Cardiac muscle cell (in vitro differentiated cells and primary cell): ENCODE measurements around the gene CXCL14. TPM values are rescaled to one million over a fixed set of nuclear protein-coding genes. Genes with fewer than 3 reads are reported as not detected.

Experiments used
- DNase-seq, 2 donors: peaks; one replicate each; pipeline versions ENCODE4 v3.0.0 to v3.0.0-alpha.2; 2010 to 2017; ENCODE audit warnings: low read depth in 1 of 2, low spot score in 1 of 2
- H3K27ac ChIP-seq: fragments of 200-600 bp; sonication (generic); 2 replicates; pipeline ENCODE4 v1.5.1; 2016
- H3K27me3 ChIP-seq: fragments of 200-600 bp; sonication (generic); 2 replicates; pipeline ENCODE4 v1.6.0; 2016; ENCODE audit warnings: control low read depth
- H3K36me3 ChIP-seq: fragments of 200-600 bp; sonication (generic); 2 replicates; pipeline ENCODE4 v1.5.1; 2016; ENCODE audit warnings: control low read depth
- H3K4me1 ChIP-seq: fragments of 200-600 bp; sonication (generic); 2 replicates; pipeline ENCODE4 v1.8.1; 2017; ENCODE audit warnings: low read depth, mild to moderate bottlenecking, mixed run types
- H3K4me3 ChIP-seq: fragments of 200-600 bp; sonication (generic); 2 replicates; pipeline ENCODE4 v1.5.1; 2016; ENCODE audit warnings: mild to moderate bottlenecking
- H3K9me3 ChIP-seq: fragments of 200-600 bp; sonication (generic); 2 replicates; pipeline ENCODE4 v1.5.1; 2017; ENCODE audit warnings: low read depth, mild to moderate bottlenecking, control low read depth
- polyA plus RNA-seq: library from polyadenylated mRNA; unstranded; fragments of >200 nt; fragmentation: Nextera tagmentation; extraction: Ambion mirVana; gene quantifications from 2 replicates; pipeline ENCODE4 v1.2.1, GENCODE V29; 2016
- total RNA-seq: library from RNA; depleted of rRNA; stranded (reverse); fragments of >200 nt; gene quantifications from 2 replicates; pipeline ENCODE4 v1.2.3, GENCODE V29; 2016
- TF ChIP-seq, protein P1 (sequence below): IDR thresholded peaks from 2 replicates; pipeline ENCODE4 v1.5.1; 2012; ENCODE audit warnings: low read depth, mild to moderate bottlenecking, low read length

Gene CXCL14
- total and polyA plus RNA-seq, 2 experiments from 2014 or later = 1.2 to 1.9 TPM

DNA sequence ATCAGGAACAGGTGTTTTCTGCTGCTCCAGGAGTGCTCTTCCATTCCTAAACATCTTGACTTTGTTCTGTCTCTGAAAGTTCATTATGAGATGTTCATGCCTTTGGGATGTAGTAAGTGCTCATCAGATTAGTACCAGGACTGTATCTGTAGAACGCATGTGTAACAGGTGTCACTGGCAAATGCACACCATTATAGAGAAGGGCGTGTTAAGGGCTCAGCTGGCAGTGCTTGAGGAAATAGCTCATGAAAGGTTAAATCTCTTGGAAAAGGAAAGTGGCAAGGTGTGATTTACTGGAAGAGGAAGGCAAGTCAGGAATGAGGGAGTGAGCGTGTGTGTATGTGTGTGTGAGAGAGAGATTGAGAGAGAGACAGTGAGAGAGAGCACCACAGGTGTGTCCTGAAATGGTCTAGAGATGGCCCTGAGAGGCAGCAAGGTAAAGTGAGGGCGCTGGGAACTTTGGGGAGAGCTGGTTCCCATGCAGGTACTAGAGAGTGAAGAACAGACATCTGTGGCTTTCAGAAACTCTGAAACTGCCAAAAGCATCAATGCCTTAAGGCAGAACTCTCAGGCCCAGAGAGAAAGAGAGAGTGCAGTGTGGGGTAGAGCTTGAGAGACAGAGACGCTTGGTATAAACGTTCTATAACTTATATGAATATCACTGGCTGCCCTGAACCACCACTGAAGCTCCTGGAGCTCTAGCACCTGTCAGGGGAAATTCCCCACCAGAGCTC, 13.7 kb upstream of the CXCL14 start:
- Histone ChIP-seq H3K36me3 (no peaks in the 10 kb centered on the region), H3K27ac (no peak overlapping the region), H3K27me3 (peaks cover 3% of the 10 kb centered on the region), H3K4me1 (no peaks in the 10 kb centered on the region), H3K9me3 (no peaks in the 10 kb centered on the region), H3K4me3 (no peak overlapping the region)
- no peak for DNase-seq
- TF ChIP-seq, protein P1, sequence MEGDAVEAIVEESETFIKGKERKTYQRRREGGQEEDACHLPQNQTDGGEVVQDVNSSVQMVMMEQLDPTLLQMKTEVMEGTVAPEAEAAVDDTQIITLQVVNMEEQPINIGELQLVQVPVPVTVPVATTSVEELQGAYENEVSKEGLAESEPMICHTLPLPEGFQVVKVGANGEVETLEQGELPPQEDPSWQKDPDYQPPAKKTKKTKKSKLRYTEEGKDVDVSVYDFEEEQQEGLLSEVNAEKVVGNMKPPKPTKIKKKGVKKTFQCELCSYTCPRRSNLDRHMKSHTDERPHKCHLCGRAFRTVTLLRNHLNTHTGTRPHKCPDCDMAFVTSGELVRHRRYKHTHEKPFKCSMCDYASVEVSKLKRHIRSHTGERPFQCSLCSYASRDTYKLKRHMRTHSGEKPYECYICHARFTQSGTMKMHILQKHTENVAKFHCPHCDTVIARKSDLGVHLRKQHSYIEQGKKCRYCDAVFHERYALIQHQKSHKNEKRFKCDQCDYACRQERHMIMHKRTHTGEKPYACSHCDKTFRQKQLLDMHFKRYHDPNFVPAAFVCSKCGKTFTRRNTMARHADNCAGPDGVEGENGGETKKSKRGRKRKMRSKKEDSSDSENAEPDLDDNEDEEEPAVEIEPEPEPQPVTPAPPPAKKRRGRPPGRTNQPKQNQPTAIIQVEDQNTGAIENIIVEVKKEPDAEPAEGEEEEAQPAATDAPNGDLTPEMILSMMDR = no peak

DNA sequence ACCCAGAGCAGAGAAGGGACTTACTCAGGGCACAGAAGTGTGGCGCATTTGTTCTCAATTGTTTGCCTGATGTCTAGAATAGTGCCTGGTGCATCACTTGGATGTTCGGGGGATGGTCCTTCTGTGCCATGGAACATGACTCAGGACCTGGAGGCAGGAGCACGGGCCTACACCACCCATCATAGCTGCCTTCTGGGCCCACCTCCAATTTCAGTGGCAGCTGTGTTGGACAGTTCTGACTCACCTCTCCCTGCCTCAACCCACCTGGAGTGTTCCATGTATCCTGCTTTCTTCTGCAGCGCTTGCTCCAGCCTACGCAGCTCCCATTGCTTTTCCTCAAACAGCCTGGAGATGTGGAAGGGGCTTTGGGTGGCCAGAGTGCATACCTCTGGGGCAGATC, 12.5 kb upstream of the CXCL14 start:
- Histone ChIP-seq H3K4me3 (no peak overlapping the region), H3K4me1 (no peaks in the 10 kb centered on the region), H3K27ac (no peak overlapping the region), H3K36me3 (no peaks in the 10 kb centered on the region), H3K9me3 (no peaks in the 10 kb centered on the region), H3K27me3 (peaks cover 3% of the 10 kb centered on the region)
- DNase-seq = no peak
- TF ChIP-seq, protein P1 = no peak

DNA sequence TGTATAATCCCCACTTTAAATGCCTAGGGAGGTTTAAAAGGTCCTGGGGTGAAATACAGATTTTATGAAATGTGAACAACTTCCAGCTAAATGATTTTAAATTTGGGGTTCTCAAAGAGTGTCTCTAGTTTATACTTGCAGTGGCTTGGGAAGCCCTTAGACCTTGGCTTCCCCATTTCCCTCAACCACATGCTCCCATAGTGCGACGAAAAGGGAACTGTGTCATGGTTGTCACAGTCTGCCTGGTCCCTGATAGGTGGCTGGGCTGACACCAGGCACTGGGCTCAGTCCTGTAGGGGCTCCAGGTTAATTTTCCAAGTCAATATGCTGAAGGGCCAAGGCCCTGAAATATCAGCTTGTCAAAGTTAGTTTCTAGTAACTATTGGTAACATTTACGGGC, 10.4 kb upstream of the CXCL14 start:
- TF ChIP-seq, protein P1 = no peak
- Histone ChIP-seq H3K27me3 (peaks cover 3% of the 10 kb centered on the region), H3K36me3 (no peaks in the 10 kb centered on the region), H3K4me3 (no peak overlapping the region), H3K27ac (no peak overlapping the region), H3K9me3 (no peaks in the 10 kb centered on the region), H3K4me1 (no peaks in the 10 kb centered on the region)
- DNase-seq = no peak

DNA sequence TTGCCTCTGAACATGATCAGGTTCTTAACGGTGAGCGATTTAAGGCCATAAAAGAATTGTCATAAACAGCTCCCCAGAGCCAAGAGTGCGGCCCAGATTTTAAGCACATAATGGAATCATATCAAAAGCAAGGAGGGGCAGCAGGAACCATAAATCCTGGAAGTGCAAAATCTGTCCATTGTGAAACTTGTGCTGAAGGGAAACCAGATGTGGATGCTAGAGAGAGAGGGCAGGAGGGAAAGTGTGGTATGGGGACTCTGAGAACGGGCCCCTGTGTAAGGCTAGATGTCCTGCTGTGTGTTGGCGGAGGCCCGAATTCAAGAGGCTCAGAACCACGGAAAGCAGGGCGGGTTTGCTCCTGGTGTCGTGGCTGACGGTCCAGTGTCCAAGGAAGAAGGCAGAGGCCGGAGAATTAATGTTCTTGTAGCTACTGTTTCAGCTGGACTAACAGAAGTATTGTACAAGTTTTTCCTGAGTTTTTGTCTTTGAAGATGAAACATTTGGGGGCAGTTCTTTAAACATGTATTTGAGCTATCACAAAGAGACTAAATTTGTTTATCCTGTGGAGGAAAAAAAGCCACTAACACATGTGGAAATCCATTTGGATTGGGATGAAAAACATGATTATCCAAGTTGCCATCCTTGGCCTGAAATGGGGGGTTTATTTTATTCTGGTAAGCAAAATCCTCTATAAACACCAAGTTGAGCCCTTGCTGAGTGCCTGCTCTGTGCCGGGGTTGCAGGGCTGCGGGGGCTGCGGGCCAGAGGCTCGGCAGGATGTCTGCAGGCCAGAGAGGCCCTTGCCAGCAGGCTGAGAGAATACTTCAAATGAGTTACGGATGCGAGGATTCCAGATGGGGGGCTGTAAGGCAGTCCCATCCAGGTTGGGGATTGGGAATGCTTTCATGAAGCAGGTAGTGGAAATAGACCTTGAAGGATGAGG, 9.2 kb upstream of the CXCL14 start:
- no peaks in the 10 kb centered on the region for H3K9me3 ChIP-seq
- H3K36me3 ChIP-seq = no peaks in the 10 kb centered on the region
- DNase-seq = no peak
- H3K4me1 ChIP-seq = no peaks in the 10 kb centered on the region
- TF ChIP-seq, protein P1 = no peak
- H3K4me3 ChIP-seq = no peak overlapping the region
- H3K27me3 ChIP-seq = peaks cover 7% of the 10 kb centered on the region
- H3K27ac ChIP-seq = no peak overlapping the region

DNA sequence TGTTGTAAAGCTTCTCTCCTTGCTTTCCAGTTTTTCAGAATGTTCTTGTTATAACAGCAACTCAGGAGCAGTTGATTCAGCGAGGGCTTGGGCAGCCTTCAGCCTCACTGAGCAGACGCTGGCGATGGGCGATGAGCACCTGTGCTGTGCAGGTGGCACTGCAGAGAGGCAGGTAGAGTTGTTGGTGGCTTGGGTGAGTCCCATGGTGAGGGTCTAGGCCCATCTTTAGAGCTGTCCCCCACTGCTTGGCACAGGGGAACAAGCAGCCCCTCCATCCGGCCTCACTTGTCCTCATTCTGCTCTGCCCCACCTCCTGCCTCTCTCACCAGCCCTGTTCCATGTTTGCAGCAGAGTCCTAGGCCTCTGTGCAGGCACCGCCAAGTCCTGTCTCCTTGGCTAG, 6.1 kb upstream of the CXCL14 start:
- Histone ChIP-seq H3K36me3 (no peaks in the 10 kb centered on the region), H3K4me3 (no peak overlapping the region), H3K27ac (no peak overlapping the region), H3K9me3 (no peaks in the 10 kb centered on the region), H3K27me3 (peaks cover 23% of the 10 kb centered on the region), H3K4me1 (no peaks in the 10 kb centered on the region)
- TF ChIP-seq, protein P1 = no peak
- DNase-seq = no peak
